Activated CD4-positive, alpha-beta T cell treated with anti-CD3 and anti-CD28 coated beads, Interleukin-2, amount 50 U/mL, for 16 hours (primary cell): ENCODE data around the gene IQCH.
"Not testable (repeated sequence)": the region's sequence is repeated elsewhere in the genome, so short reads cannot be mapped to it uniquely, and the experiment has no call there.

ENCODE experiments used
- DNase-seq: peaks from one replicate; pipeline ENCODE4 v3.0.0-alpha.2; 2020

Gene IQCH

GRCh38 chr15:67401336-67401735 is 146.8 kb downstream of the IQCH start:
- no peak for DNase-seq

- no peak for DNase-seq
Measured at GRCh38 chr15:67403428-67404154, 149.0 kb downstream of the IQCH start.

- no peak for DNase-seq
Measured at GRCh38 chr15:67405208-67406191, 150.9 kb downstream of the IQCH start.

GRCh38 chr15:67406257-67406861 is 151.8 kb downstream of the IQCH start:
- no peak for DNase-seq

- no peak for DNase-seq
Measured at GRCh38 chr15:67407786-67408185, 153.2 kb downstream of the IQCH start.

- DNase-seq: no peak
Measured at GRCh38 chr15:67409175-67409574, 154.6 kb downstream of the IQCH start.

GRCh38 chr15:67411486-67411885 is 156.9 kb downstream of the IQCH start:
- DNase-seq: no peak

- no peak for DNase-seq
Measured at GRCh38 chr15:67413770-67414390, 159.3 kb downstream of the IQCH start.

- DNase-seq: no peak
Measured at GRCh38 chr15:67415181-67415580, 160.6 kb downstream of the IQCH start.

- DNase-seq: no peak
Measured at GRCh38 chr15:67416891-67417290, 162.3 kb downstream of the IQCH start.

- no peak for DNase-seq
Measured at GRCh38 chr15:67419705-67420104, 165.1 kb downstream of the IQCH start.

GRCh38 chr15:67420137-67420536 is 165.6 kb downstream of the IQCH start:
- no peak for DNase-seq

- no peak for DNase-seq
Measured at GRCh38 chr15:67421105-67421504, 166.5 kb downstream of the IQCH start.

- no peak for DNase-seq
Measured at GRCh38 chr15:67422296-67422695, 167.7 kb downstream of the IQCH start.

GRCh38 chr15:67433495-67434099 is 179.0 kb downstream of the IQCH start:
- peak; percentile 27 for DNase-seq

- DNase-seq: not testable (repeated sequence)
Measured at GRCh38 chr15:67436351-67437250, 182.0 kb downstream of the IQCH start.

GRCh38 chr15:67444100-67444499 is 189.5 kb downstream of the IQCH start:
- no peak for DNase-seq

- DNase-seq: no peak
Measured at GRCh38 chr15:67446449-67446848, 191.9 kb downstream of the IQCH start.

- not testable (repeated sequence) for DNase-seq
Measured at GRCh38 chr15:67448372-67448771, 193.8 kb downstream of the IQCH start.

- DNase-seq: not testable (repeated sequence)
Measured at GRCh38 chr15:67453703-67454102, 199.1 kb downstream of the IQCH start.
